Kidney tubule cell (primary cell): Measurements from ENCODE around the gene DEFB124.
A peak's percentile ranks its signal among the peaks of the same experiment; 100 is the strongest.

Experiments
- DNase-seq: peaks from one replicate; pipeline ENCODE4 v3.0.0-alpha.2; 2018; ENCODE audit warnings: low spot score

The DEFB124 gene, protein sequence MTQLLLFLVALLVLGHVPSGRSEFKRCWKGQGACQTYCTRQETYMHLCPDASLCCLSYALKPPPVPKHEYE

GRCh38 chr20:31474758-31475427 lies at the start of gene DEFB124, which contains the start of gene REM1:
Gene DEFB124, minus strand, starts transcription at chr20:31475127. Its CDS starts 2,114 bp downstream, at chr20:31473013.
Gene REM1, plus strand, starts transcription at chr20:31475288. Its CDS starts 1,158 bp downstream, at chr20:31476446.
- DNase-seq, result no peak

DNA sequence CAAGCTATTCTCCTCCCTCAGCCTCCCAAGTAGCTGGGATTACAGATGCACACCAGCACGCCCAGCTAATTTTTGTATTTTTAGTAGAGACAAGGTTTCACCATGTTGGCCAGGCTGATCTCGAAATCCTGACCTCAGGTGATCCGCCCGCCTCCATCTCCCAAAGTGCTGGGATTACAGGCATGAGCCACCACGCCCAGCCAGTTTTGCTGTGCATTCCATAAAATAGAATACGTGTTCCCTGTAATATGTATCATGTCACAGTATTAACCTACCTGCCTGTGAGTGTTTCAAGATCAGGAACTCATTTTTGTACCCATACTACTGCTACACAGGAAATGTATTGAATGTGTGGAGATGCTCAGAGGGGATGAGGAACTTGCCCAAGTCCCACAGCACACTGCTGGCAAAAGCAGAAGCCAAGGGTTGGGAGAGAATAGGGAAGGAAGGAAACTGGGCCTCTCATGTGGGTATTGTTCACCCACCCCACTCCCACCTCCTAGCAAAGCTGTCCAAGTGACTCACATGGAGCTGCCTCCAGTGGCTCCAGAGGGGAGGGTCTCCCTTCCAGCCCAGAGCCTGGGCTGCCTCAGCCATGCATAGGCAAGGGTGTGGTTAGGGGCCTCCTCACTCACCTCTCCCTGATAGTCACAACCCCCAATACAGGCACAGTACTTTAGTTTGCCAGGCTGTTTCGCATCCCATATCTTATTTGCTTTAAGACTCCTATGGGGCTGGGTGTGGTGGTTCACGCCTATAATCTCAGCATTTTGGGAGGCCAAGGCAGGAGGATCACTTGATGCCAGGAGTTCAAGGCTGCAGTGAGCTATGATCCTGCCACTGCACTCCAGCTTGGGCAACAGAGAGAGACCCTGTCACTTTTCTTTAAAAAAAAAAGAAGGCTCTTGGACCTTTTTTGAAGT lies 48.7 kb upstream of the DEFB124 start:
- no peak for DNase-seq

DNA sequence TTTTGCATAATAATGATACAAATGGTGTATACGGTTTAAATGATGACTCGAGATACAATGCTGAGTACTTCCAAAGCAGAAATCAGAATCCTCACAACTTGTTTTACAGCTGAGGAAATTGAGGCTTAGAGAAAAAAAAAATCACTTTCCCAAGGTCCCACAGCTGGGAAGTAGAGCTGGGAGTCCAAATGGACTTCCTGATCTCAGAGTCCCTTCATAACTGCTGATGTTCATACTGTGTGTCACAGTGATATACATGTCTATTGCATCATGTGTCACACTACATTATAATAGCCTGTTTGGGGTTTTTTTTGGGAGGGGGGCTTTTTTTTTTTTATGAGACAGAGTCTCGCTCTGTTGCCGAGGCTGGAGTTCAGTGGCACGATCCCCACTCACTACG lies 47.8 kb upstream of the DEFB124 start:
- DNase-seq, result no peak

- DNase-seq, result peak; percentile 26
Measured at GRCh38 chr20:31521267-31521666, 46.3 kb upstream of the DEFB124 start.

DNA sequence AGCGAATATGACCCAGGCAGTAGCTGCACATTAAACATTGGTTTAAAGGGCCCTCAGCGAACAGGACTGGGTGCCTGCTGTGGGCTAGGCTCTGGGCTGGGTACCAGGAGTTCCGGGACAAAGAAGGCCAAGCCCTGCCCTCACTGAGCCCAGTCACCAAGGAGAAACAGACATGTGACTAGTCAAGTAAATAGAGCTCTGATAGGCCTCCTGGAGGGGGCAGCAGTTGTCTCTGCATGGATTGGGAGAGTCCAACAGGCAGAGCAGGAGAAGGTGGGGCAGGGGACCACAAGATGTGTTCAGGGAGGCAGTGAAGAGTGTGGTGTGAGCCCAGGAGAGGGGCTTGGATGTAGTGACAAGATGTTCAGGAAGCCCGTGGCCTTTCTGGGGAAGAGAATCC lies 42.4 kb upstream of the DEFB124 start:
- peak; percentile 81 for DNase-seq

GRCh38 chr20:31516651-31517050 lies 41.7 kb upstream of the DEFB124 start:
- DNase-seq, result no peak

GRCh38 chr20:31516166-31516565 lies 41.2 kb upstream of the DEFB124 start:
- peak; percentile 56 for DNase-seq

- DNase-seq, result peak; percentile 41
Measured at GRCh38 chr20:31515775-31516107, 40.8 kb upstream of the DEFB124 start.

- DNase-seq, result no peak
Measured at GRCh38 chr20:31515072-31515774, 40.3 kb upstream of the DEFB124 start.

- peak; percentile 93 for DNase-seq
Measured at GRCh38 chr20:31514154-31515071, 39.5 kb upstream of the DEFB124 start, which contains the start of gene HM13. Gene HM13, plus strand, starts transcription at chr20:31514442. Its CDS starts 110 bp downstream, at chr20:31514552.

- no peak for DNase-seq
Measured at GRCh38 chr20:31508517-31509244, 33.8 kb upstream of the DEFB124 start.

GRCh38 chr20:31505903-31506302 lies 31.0 kb upstream of the DEFB124 start:
- peak; percentile 54 for DNase-seq

GRCh38 chr20:31502884-31503673 lies 28.2 kb upstream of the DEFB124 start:
- DNase-seq, result peak; percentile 73

DNA sequence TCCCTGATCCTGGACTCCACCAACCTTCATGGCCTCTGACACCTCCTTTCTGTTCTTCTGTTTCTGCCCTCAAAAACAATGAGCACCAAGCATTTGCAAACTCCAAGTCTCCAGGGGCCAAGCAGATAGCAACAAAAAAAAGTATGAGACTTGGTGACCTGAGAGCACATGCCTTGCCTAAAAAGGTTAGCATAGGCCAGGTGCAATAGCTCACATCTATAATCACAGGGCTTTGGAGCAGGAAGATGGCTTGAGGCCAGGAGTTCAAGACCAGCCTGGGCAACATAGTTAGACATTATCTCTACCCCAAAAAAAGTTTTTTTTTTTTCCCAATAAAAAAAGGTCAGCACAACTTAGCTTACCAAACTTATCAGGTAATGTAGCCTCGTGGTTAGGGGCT lies 25.6 kb upstream of the DEFB124 start:
- DNase-seq, result no peak

GRCh38 chr20:31497838-31498540 lies 23.1 kb upstream of the DEFB124 start:
- DNase-seq, result peak; percentile 22

- DNase-seq, result no peak
Measured at GRCh38 chr20:31496761-31497295, 21.9 kb upstream of the DEFB124 start.

DNA sequence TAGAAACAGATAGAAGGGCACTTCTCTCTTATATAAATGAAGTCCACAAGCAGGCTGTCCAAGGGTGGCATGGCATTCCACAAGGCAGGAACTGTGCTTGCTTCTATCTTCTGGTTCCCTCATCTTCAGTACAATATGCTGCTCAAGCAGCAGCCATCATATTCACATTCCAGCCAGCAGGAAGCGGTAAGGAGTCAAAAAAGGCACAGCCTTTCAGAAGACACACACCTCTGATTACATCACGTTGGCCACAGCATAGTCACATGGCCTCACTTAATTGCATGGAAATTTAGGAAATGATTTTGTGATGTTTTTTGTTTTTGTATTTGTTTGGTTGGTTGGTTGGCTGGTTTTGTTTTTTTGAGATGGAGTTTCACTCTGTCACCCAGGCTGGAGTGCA lies 19.2 kb upstream of the DEFB124 start:
- peak; percentile 45 for DNase-seq

DNA sequence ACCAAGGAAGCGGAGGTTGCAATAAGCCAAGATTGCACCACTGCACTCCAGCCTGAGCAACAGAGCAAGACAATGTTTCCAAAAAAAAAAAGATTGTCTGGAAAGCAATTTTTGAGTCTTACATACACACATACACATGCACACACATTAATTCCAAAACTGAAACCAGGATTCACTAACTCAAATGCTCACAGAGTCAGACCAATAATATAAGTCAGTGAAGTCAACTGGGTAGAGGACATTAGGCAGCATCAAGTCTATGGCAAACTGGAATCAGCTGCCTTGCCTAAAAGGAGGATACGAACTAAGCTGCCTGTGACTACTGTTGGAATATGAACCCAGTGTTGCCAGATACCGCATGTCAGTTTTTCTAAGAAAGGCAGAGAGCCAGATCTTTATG lies 15.8 kb upstream of the DEFB124 start:
- no peak for DNase-seq

DNA sequence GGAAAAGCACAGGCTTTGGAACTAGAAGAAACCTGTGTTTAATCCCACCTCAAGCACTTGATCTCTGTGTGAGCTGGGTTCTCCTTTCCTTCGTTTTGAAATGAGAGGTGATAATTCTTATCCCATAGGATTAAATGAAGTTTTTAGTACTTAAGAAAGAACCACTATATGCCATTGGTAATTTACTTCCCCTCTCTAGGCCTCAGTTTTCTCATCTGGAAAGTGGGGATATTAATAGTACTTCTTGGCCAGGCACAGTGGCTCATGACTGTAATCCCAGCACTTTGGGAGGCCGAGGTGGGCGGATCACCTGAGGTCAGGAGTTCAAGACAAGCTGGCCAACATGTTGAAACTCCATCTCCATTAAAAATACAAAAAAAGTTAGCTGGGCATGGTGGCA lies 14.2 kb upstream of the DEFB124 start:
- DNase-seq, result no peak
